HUES48 (cell line): ENCODE data around the gene PEMT.

ENCODE experiments used
- H3K27ac ChIP-seq: one replicate; pipeline ENCODE4 v1.7.0; 2013; ENCODE audit warnings: low read depth, low read length, inconsistent platforms
- H3K27me3 ChIP-seq: 2 replicates; pipeline ENCODE4 v1.6.1; 2013; ENCODE audit warnings: mild to moderate bottlenecking, low read length; ENCODE audit not compliant: control insufficient read depth, insufficient read depth
- H3K36me3 ChIP-seq: 2 replicates; pipeline ENCODE4 v1.6.1; 2013; ENCODE audit warnings: low read length; ENCODE audit not compliant: control insufficient read depth, insufficient read depth
- H3K4me1 ChIP-seq: 2 replicates; pipeline ENCODE4 v1.6.1; 2013; ENCODE audit warnings: mild to moderate bottlenecking, low read length; ENCODE audit not compliant: control insufficient read depth, insufficient read depth
- H3K4me3 ChIP-seq: 2 replicates; pipeline ENCODE4 v1.5.1; 2013; ENCODE audit warnings: mild to moderate bottlenecking, low read depth, low read length
- H3K9ac ChIP-seq: 2 replicates; pipeline ENCODE4 v1.6.1; 2013; ENCODE audit warnings: mild to moderate bottlenecking, low read depth, low read length, moderate library complexity
- H3K9me3 ChIP-seq: 2 replicates; pipeline ENCODE4 v1.6.1; 2013; ENCODE audit warnings: low read length; ENCODE audit not compliant: control insufficient read depth, insufficient read depth

PEMT gene

GRCh38 chr17:17626151-17626805 lies 34.8 kb upstream of the PEMT start:
- peaks cover 14% of the 10 kb centered on the region for H3K4me1 ChIP-seq
- H3K27ac ChIP-seq, result peak overlapping the region; percentile 85
- H3K27me3 ChIP-seq, result no peaks in the 10 kb centered on the region; the same call in 1 of the 2 replicates
- no peak overlapping the region for H3K9ac ChIP-seq
- no peaks in the 10 kb centered on the region for H3K9me3 ChIP-seq
- H3K4me3 ChIP-seq, result peak overlapping the region; percentile 43
- H3K36me3 ChIP-seq, result no peaks in the 10 kb centered on the region

- no peak overlapping the region for H3K4me3 ChIP-seq
- H3K27ac ChIP-seq, result no peak overlapping the region
- peaks cover 14% of the 10 kb centered on the region for H3K4me1 ChIP-seq
- H3K9ac ChIP-seq, result no peak overlapping the region
- no peaks in the 10 kb centered on the region; the same call in 1 of the 2 replicates for H3K27me3 ChIP-seq
- no peaks in the 10 kb centered on the region for H3K9me3 ChIP-seq
- H3K36me3 ChIP-seq, result no peaks in the 10 kb centered on the region
These were observed 33.2 kb upstream of the PEMT start for GRCh38 chr17:17624741-17625140.

- no peak overlapping the region for H3K4me3 ChIP-seq
These were observed 32.4 kb upstream of the PEMT start for GRCh38 chr17:17623904-17624303.

GRCh38 chr17:17621254-17621653 lies 29.7 kb upstream of the PEMT start:
- H3K27ac ChIP-seq, result no peak overlapping the region
- H3K27me3 ChIP-seq, result no peaks in the 10 kb centered on the region
- no peaks in the 10 kb centered on the region for H3K9me3 ChIP-seq
- no peaks in the 10 kb centered on the region for H3K36me3 ChIP-seq
- no peak overlapping the region for H3K9ac ChIP-seq
- peaks cover 5% of the 10 kb centered on the region for H3K4me1 ChIP-seq
- H3K4me3 ChIP-seq, result no peak overlapping the region

More at GRCh38 chr17:17623904-17624303, 32.4 kb upstream of the PEMT start:
- Histone ChIP-seq H3K9ac (no peak overlapping the region), H3K27me3 (no peaks in the 10 kb centered on the region; the same call in 1 of the 2 replicates), H3K27ac (no peak overlapping the region), H3K9me3 (no peaks in the 10 kb centered on the region), H3K36me3 (no peaks in the 10 kb centered on the region), H3K4me1 (peaks cover 14% of the 10 kb centered on the region)

GRCh38 chr17:17613708-17614114 lies 22.2 kb upstream of the PEMT start:
- H3K27ac ChIP-seq, result no peak overlapping the region
- peaks cover 6% of the 10 kb centered on the region; the same call in 1 of the 2 replicates for H3K9me3 ChIP-seq
- H3K4me3 ChIP-seq, result no peak overlapping the region
- no peak overlapping the region for H3K9ac ChIP-seq
- H3K4me1 ChIP-seq, result peaks cover 19% of the 10 kb centered on the region
- no peaks in the 10 kb centered on the region for H3K27me3 ChIP-seq
- no peaks in the 10 kb centered on the region for H3K36me3 ChIP-seq

GRCh38 chr17:17612085-17613022 lies 20.8 kb upstream of the PEMT start:
- Histone ChIP-seq H3K9ac (0 out of 2 replicates have a peak overlapping the region, but pooled peaks have one; percentile 34), H3K4me3 (no peak overlapping the region), H3K27me3 (no peaks in the 10 kb centered on the region), H3K27ac (peak overlapping the region; percentile 47), H3K36me3 (no peaks in the 10 kb centered on the region), H3K9me3 (peaks cover 6% of the 10 kb centered on the region; the same call in 1 of the 2 replicates), H3K4me1 (peaks cover 19% of the 10 kb centered on the region)

- Histone ChIP-seq H3K27ac (no peak overlapping the region), H3K27me3 (no peaks in the 10 kb centered on the region), H3K9ac (no peak overlapping the region), H3K9me3 (peaks cover 4% of the 10 kb centered on the region; the same call in 1 of the 2 replicates), H3K4me1 (peaks cover 19% of the 10 kb centered on the region), H3K36me3 (no peaks in the 10 kb centered on the region), H3K4me3 (no peak overlapping the region)
These were observed 17.6 kb upstream of the PEMT start for GRCh38 chr17:17609121-17609520.

GRCh38 chr17:17606416-17607000 lies 15.0 kb upstream of the PEMT start:
- no peak overlapping the region for H3K27ac ChIP-seq
- peaks cover 17% of the 10 kb centered on the region; the same call in 1 of the 2 replicates for H3K4me1 ChIP-seq
- H3K36me3 ChIP-seq, result no peaks in the 10 kb centered on the region
- H3K9me3 ChIP-seq, result no peaks in the 10 kb centered on the region
- H3K27me3 ChIP-seq, result no peaks in the 10 kb centered on the region
- H3K4me3 ChIP-seq, result no peak overlapping the region
- H3K9ac ChIP-seq, result no peak overlapping the region

- no peak overlapping the region for H3K27ac ChIP-seq
These were observed 14.2 kb upstream of the PEMT start for GRCh38 chr17:17605729-17606088.

GRCh38 chr17:17605083-17605728 lies 13.7 kb upstream of the PEMT start:
- no peaks in the 10 kb centered on the region for H3K27me3 ChIP-seq
- H3K9ac ChIP-seq, result no peak overlapping the region
- no peak overlapping the region for H3K27ac ChIP-seq
- H3K4me1 ChIP-seq, result peaks cover 9% of the 10 kb centered on the region; the same call in 1 of the 2 replicates
- no peaks in the 10 kb centered on the region for H3K36me3 ChIP-seq
- H3K4me3 ChIP-seq, result no peak overlapping the region
- no peaks in the 10 kb centered on the region for H3K9me3 ChIP-seq

More at GRCh38 chr17:17605729-17606088, 14.2 kb upstream of the PEMT start:
- no peaks in the 10 kb centered on the region for H3K9me3 ChIP-seq
- H3K4me1 ChIP-seq, result peaks cover 14% of the 10 kb centered on the region; the same call in 1 of the 2 replicates
- no peaks in the 10 kb centered on the region for H3K27me3 ChIP-seq
- H3K36me3 ChIP-seq, result no peaks in the 10 kb centered on the region
- H3K9ac ChIP-seq, result no peak overlapping the region
- H3K4me3 ChIP-seq, result no peak overlapping the region
